HFF-Myc (cell line): ENCODE measurements around the gene DNAAF1.
"Not testable (repeated sequence)": the region's sequence is repeated elsewhere in the genome, so short reads cannot be mapped to it uniquely, and the experiment has no call there.

ENCODE experiments used
- DNase-seq: peaks from one replicate; pipeline ENCODE4 v3.0.0-alpha.2; 2011; ENCODE audit warnings: low read depth; ENCODE audit errors: extremely low read depth
- H3K4me3 ChIP-seq: replicated peaks from 2 replicates; pipeline ENCODE4 v1.5.1; 2011; ENCODE audit warnings: low read depth, mild to moderate bottlenecking, control low read depth, low read length
- CTCF ChIP-seq: IDR thresholded peaks from 2 replicates; pipeline ENCODE4 v1.5.1; 2012; ENCODE audit warnings: mild to moderate bottlenecking, low read depth, low read length, control low read depth; ENCODE audit errors: missing control alignments

Gene DNAAF1

DNA sequence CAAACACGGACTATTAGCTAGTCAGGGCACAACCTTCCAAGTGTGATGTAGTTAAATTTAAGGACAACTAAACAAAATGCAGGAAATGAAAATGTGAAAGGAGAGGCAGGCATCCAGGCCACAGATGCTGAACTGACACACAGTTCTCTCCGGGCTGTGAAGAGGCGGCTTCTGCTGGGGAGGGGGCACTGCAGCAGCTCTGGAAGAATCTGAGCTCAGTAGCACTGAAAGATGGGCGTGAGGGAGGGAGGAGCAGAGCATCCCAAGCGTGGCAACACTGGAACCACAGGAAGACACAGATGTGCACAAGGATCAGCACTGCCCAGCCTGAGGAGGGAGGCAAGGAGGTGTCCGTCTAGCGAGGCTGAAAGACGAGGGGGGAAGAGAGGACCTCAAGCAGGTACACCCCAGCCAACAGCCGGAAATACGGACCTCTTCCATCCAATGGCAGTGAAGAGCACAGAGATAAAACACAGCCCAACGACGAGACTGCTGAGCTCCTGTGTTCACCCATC lies 39.8 kb upstream of the DNAAF1 start:
- TF ChIP-seq CTCF, result no peak
- H3K4me3 ChIP-seq, result no peak overlapping the region
- DNase-seq, result no peak

DNA sequence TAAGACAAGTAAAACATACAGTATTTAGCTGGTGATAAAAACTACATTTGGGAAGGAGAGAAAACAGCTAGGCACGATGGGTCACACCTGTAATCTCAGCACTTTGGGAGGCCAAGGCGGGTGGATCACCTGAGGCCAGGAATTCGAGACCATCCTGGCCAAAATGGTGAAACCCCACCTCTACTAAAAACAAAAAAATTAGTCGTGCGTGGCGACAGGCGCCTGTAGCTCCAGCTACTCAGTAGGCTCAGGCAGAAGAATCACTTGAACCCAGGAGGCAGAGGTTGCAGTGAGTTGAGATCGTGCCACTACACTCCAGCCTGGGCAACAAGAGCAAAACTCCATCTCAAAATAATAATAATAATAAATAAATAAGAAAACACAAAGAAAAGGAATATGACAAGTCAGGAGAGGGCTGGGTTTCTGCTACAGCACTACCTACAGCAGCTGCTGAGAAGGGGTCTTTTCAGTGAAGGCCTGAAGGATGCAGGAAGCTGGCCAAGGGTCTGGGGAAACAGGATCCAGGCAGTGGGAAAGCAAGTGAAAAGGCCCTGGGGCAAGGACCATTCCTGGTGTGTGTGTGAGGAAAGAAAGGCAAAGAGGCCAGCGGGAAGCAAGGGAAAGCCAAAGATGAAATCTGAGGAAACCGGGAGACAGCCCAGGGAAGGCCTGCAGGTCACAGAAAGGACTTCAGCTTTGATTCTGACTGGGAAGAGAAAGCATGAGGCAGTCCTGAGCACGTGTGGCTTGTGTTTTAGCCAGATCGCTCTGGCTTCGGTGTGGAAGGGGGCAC lies 39.0 kb upstream of the DNAAF1 start:
- no peak overlapping the region for H3K4me3 ChIP-seq
- no peak for TF ChIP-seq CTCF
- no peak for DNase-seq

GRCh38 chr16:84107921-84108320 lies 37.2 kb upstream of the DNAAF1 start:
- H3K4me3 ChIP-seq, result no peak overlapping the region
- no peak for DNase-seq
- no peak for TF ChIP-seq CTCF

GRCh38 chr16:84109598-84110335 lies 35.3 kb upstream of the DNAAF1 start:
- H3K4me3 ChIP-seq, result no peak overlapping the region
- TF ChIP-seq CTCF, result no peak
- no peak for DNase-seq

DNA sequence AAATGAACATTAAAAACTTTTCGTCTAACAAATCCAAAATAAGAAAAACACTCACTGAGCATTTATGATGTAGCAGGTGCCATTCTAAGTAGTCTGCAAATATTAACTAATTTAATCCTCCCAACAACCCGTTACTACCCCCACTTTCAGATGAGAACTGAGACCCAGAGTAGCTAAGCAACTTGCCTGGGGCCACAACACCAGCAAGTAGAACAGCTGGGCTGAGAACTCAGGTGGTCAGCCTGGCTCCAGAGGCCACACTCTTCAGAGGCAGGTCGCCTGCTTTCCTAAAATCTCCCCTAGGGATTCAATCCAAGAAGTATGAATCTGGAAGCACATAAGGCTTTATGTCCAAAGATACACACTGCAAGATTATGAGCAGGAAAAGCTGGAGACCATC lies 34.6 kb upstream of the DNAAF1 start:
- no peak for DNase-seq
- TF ChIP-seq CTCF, result no peak
- H3K4me3 ChIP-seq, result no peak overlapping the region

DNA sequence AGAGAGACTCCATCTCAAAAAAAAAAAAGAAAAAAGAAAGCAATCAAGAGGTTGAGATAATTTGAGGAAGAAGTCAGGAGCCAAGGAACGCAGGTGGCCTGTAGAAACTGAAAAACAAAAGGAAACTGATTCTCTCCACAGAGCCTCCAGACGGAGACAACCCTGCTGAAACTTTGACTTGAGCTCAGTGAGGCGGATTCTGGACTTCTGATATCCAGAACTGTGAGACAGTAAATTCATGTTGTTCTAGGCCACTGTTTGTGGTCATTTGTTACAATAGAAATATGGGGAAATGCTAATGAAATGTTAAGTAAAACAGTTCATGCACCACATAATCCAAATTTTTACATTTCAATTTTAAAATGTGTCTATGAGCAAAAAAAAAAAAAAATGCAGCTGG lies 33.6 kb upstream of the DNAAF1 start:
- DNase-seq, result no peak
- H3K4me3 ChIP-seq, result no peak overlapping the region

GRCh38 chr16:84111949-84112348 lies 33.2 kb upstream of the DNAAF1 start:
- H3K4me3 ChIP-seq, DNase-seq: not testable (repeated sequence)

More for the DNA sequence above, 33.6 kb upstream of the DNAAF1 start:
- no peak for TF ChIP-seq CTCF
